ENCODE results near the gene ABCB6.
"Not testable (repeated sequence)": the region's sequence is repeated elsewhere in the genome, so short reads cannot be mapped to it uniquely, and the experiment has no call there.

DNA sequence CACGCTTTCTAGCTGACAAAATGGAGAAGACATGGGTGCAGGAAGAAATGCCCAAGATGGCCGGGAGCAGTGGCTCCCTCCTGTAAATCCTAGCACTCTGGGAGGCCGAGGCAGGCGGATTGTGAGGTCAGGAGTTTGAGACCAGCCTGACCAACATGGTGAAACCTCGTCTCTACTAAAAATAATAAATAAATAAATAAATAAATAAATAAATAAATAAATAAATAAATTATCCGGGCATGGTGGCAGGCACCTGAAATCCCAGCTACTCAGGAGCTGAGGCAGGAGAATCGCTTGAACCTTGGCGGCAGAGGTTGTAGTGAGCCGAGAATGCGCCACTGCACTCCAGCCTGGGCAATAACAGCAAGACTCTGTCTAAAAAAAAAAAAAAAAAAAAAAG, 40.2 kb upstream of the ABCB6 start:
- TF ChIP-seq, protein P1, sequence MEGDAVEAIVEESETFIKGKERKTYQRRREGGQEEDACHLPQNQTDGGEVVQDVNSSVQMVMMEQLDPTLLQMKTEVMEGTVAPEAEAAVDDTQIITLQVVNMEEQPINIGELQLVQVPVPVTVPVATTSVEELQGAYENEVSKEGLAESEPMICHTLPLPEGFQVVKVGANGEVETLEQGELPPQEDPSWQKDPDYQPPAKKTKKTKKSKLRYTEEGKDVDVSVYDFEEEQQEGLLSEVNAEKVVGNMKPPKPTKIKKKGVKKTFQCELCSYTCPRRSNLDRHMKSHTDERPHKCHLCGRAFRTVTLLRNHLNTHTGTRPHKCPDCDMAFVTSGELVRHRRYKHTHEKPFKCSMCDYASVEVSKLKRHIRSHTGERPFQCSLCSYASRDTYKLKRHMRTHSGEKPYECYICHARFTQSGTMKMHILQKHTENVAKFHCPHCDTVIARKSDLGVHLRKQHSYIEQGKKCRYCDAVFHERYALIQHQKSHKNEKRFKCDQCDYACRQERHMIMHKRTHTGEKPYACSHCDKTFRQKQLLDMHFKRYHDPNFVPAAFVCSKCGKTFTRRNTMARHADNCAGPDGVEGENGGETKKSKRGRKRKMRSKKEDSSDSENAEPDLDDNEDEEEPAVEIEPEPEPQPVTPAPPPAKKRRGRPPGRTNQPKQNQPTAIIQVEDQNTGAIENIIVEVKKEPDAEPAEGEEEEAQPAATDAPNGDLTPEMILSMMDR (conservative IDR thresholded peaks at IDR 0.05) = not testable (repeated sequence)
- TF ChIP-seq ZFX (IDR thresholded peaks at IDR 0.05) = not testable (repeated sequence)
